Measurements from ENCODE around the gene USE1. TPM values are rescaled to one million over a fixed set of nuclear protein-coding genes. Genes with fewer than 3 reads are reported as not detected.

The USE1 gene
- total and polyA plus RNA-seq, 9 of the 15 experiments (the other 6 are each of a cell fraction or from before 2014, with no cell fraction given): 17.3 to 52.4 (median 34.0) TPM

- TF ChIP-seq, protein P1, sequence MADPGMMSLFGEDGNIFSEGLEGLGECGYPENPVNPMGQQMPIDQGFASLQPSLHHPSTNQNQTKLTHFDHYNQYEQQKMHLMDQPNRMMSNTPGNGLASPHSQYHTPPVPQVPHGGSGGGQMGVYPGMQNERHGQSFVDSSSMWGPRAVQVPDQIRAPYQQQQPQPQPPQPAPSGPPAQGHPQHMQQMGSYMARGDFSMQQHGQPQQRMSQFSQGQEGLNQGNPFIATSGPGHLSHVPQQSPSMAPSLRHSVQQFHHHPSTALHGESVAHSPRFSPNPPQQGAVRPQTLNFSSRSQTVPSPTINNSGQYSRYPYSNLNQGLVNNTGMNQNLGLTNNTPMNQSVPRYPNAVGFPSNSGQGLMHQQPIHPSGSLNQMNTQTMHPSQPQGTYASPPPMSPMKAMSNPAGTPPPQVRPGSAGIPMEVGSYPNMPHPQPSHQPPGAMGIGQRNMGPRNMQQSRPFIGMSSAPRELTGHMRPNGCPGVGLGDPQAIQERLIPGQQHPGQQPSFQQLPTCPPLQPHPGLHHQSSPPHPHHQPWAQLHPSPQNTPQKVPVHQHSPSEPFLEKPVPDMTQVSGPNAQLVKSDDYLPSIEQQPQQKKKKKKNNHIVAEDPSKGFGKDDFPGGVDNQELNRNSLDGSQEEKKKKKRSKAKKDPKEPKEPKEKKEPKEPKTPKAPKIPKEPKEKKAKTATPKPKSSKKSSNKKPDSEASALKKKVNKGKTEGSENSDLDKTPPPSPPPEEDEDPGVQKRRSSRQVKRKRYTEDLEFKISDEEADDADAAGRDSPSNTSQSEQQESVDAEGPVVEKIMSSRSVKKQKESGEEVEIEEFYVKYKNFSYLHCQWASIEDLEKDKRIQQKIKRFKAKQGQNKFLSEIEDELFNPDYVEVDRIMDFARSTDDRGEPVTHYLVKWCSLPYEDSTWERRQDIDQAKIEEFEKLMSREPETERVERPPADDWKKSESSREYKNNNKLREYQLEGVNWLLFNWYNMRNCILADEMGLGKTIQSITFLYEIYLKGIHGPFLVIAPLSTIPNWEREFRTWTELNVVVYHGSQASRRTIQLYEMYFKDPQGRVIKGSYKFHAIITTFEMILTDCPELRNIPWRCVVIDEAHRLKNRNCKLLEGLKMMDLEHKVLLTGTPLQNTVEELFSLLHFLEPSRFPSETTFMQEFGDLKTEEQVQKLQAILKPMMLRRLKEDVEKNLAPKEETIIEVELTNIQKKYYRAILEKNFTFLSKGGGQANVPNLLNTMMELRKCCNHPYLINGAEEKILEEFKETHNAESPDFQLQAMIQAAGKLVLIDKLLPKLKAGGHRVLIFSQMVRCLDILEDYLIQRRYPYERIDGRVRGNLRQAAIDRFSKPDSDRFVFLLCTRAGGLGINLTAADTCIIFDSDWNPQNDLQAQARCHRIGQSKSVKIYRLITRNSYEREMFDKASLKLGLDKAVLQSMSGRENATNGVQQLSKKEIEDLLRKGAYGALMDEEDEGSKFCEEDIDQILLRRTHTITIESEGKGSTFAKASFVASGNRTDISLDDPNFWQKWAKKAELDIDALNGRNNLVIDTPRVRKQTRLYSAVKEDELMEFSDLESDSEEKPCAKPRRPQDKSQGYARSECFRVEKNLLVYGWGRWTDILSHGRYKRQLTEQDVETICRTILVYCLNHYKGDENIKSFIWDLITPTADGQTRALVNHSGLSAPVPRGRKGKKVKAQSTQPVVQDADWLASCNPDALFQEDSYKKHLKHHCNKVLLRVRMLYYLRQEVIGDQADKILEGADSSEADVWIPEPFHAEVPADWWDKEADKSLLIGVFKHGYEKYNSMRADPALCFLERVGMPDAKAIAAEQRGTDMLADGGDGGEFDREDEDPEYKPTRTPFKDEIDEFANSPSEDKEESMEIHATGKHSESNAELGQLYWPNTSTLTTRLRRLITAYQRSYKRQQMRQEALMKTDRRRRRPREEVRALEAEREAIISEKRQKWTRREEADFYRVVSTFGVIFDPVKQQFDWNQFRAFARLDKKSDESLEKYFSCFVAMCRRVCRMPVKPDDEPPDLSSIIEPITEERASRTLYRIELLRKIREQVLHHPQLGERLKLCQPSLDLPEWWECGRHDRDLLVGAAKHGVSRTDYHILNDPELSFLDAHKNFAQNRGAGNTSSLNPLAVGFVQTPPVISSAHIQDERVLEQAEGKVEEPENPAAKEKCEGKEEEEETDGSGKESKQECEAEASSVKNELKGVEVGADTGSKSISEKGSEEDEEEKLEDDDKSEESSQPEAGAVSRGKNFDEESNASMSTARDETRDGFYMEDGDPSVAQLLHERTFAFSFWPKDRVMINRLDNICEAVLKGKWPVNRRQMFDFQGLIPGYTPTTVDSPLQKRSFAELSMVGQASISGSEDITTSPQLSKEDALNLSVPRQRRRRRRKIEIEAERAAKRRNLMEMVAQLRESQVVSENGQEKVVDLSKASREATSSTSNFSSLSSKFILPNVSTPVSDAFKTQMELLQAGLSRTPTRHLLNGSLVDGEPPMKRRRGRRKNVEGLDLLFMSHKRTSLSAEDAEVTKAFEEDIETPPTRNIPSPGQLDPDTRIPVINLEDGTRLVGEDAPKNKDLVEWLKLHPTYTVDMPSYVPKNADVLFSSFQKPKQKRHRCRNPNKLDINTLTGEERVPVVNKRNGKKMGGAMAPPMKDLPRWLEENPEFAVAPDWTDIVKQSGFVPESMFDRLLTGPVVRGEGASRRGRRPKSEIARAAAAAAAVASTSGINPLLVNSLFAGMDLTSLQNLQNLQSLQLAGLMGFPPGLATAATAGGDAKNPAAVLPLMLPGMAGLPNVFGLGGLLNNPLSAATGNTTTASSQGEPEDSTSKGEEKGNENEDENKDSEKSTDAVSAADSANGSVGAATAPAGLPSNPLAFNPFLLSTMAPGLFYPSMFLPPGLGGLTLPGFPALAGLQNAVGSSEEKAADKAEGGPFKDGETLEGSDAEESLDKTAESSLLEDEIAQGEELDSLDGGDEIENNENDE (IDR thresholded peaks at IDR 0.05; ENCODE audit: low read depth, low read length): no peak
- TF ChIP-seq RBBP5 (IDR thresholded peaks at IDR 0.05; ENCODE audit: borderline replicate concordance, insufficient read depth, low read length, poor library complexity, severe bottlenecking): peak; percentile 29
- TF ChIP-seq, protein P2, sequence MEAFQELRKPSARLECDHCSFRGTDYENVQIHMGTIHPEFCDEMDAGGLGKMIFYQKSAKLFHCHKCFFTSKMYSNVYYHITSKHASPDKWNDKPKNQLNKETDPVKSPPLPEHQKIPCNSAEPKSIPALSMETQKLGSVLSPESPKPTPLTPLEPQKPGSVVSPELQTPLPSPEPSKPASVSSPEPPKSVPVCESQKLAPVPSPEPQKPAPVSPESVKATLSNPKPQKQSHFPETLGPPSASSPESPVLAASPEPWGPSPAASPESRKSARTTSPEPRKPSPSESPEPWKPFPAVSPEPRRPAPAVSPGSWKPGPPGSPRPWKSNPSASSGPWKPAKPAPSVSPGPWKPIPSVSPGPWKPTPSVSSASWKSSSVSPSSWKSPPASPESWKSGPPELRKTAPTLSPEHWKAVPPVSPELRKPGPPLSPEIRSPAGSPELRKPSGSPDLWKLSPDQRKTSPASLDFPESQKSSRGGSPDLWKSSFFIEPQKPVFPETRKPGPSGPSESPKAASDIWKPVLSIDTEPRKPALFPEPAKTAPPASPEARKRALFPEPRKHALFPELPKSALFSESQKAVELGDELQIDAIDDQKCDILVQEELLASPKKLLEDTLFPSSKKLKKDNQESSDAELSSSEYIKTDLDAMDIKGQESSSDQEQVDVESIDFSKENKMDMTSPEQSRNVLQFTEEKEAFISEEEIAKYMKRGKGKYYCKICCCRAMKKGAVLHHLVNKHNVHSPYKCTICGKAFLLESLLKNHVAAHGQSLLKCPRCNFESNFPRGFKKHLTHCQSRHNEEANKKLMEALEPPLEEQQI (IDR thresholded peaks at IDR 0.05): no peak
- no peak for TF ChIP-seq MXI1 (IDR thresholded peaks at IDR 0.05; ENCODE audit: low read depth, low read length)
- TF ChIP-seq TBP (optimal IDR thresholded peaks at IDR 0.05; ENCODE audit: low read depth, low read length): peak; percentile 9
- TF ChIP-seq ZNF197 (CRISPR knock-in tag; IDR thresholded peaks at IDR 0.05; ENCODE audit: low read depth): 0 out of 2 replicates have a peak, but pooled peaks have one; percentile 56
- TF ChIP-seq E2F6 (IDR thresholded peaks at IDR 0.05; ENCODE audit: borderline replicate concordance in 1 of 2, extremely low read depth in 1 of 2, insufficient read depth in 1 of 2, insufficient read length in 1 of 2, low read depth in 1 of 2, low read length in 1 of 2, poor library complexity in 1 of 2, severe bottlenecking in 1 of 2): peak in 1 of 2 experiments; percentile 53
- TF ChIP-seq, protein P3, sequence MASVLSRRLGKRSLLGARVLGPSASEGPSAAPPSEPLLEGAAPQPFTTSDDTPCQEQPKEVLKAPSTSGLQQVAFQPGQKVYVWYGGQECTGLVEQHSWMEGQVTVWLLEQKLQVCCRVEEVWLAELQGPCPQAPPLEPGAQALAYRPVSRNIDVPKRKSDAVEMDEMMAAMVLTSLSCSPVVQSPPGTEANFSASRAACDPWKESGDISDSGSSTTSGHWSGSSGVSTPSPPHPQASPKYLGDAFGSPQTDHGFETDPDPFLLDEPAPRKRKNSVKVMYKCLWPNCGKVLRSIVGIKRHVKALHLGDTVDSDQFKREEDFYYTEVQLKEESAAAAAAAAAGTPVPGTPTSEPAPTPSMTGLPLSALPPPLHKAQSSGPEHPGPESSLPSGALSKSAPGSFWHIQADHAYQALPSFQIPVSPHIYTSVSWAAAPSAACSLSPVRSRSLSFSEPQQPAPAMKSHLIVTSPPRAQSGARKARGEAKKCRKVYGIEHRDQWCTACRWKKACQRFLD (CRISPR knock-in tag; IDR thresholded peaks at IDR 0.05): 0 out of 2 replicates have a peak, but pooled peaks have one; percentile 20
- TF ChIP-seq RB1 (IDR thresholded peaks at IDR 0.05; ENCODE audit: low read depth): peak; percentile 34; the same call in 1 of the 2 replicates
Observed at GRCh38 chr19:17245535-17245984, 30.4 kb downstream of the USE1 start, which contains the start of gene NR2F6 (continued).

Data from K562 (cell line).